GM21515 (cell line): ENCODE results near the gene UGT2B17.
"Not testable (repeated sequence)": the region's sequence is repeated elsewhere in the genome, so short reads cannot be mapped to it uniquely, and the experiment has no call there.

Experiments
- ATAC-seq: cut with Tn5 transposase; IDR thresholded peaks from one replicate; pipeline ENCODE4 v1.9.1; 2021; ENCODE audit not compliant: unreplicated experiment

Gene UGT2B17

DNA sequence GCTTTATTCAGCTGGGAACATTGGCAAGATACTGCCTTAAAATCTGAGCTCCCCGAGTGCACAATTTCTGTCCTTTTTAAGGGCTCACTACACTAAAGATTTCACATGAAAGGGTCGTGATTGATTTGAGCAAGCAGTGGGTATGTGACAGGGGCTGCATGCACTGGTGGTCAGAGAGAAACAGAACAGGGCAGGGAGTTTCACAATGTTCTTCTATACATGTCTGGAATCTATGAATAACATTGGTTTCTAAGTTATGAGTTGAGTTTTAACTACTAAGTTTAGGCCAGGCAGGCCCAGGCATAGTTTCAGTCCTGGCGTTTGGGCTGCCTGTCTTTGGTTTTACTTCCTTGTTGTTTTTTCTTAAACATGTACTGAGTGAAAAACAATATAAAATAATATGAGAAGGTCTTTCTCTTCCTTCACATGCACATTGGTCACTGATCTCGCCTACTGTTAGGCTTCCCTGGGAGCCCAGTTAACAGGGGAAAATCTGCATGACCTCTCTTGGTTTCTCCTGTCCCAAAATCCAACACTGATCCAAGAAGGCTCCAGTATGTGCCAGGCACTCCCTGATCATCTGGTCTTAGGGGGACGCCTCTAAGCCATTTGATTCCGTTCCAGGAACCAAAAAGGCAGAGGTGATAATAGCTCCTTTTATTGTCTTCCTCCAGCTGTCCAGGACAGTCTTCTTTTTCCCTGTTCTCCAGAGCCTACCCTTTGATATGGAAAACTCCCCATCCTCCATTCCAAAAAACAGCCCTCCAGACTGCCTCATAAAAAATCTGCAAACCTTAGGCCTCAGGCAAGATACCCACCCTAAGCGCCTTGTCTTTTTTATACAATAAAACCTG is at the start of gene UGT2B17:
Gene UGT2B17 (minus strand): TSS at position 51 of the 854 bp plus-strand sequence. CDS start 7,838 bp downstream, outside the sequence.
- ATAC-seq: no peak

GRCh38 chr4:68622731-68623130 is 46.6 kb upstream of the UGT2B17 start:
- ATAC-seq: not testable (repeated sequence)

- ATAC-seq: no peak
Measured at GRCh38 chr4:68617003-68617698, 41.0 kb upstream of the UGT2B17 start.

- ATAC-seq: no peak
Measured at GRCh38 chr4:68615699-68616422, 39.7 kb upstream of the UGT2B17 start.

- ATAC-seq: no peak
Measured at GRCh38 chr4:68613752-68614151, 37.6 kb upstream of the UGT2B17 start.

DNA sequence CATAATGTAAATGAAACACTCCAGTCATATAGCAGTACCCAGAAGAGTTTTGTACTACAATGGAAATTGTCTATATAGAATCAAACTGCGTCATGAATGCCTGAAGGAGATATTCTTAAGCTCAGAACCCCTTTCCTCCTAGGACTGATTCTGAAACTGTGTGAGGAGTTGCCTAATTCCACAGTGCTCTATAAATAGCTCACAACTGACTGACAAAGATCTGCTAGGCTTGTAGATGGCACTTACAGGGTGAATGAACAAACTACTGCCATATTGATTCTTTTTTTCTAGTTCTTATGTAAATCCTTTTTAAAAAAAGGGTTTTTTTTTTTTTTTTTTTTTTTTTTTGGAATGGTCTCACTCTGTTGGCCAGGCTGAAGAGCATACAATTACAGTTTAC is 30.1 kb upstream of the UGT2B17 start:
- no peak for ATAC-seq

- no peak for ATAC-seq
Measured at GRCh38 chr4:68599150-68599549, 23.0 kb upstream of the UGT2B17 start.

- ATAC-seq: no peak
Measured at GRCh38 chr4:68597482-68597881, 21.4 kb upstream of the UGT2B17 start.

- no peak for ATAC-seq
Measured at GRCh38 chr4:68594678-68595077, 18.6 kb upstream of the UGT2B17 start.

DNA sequence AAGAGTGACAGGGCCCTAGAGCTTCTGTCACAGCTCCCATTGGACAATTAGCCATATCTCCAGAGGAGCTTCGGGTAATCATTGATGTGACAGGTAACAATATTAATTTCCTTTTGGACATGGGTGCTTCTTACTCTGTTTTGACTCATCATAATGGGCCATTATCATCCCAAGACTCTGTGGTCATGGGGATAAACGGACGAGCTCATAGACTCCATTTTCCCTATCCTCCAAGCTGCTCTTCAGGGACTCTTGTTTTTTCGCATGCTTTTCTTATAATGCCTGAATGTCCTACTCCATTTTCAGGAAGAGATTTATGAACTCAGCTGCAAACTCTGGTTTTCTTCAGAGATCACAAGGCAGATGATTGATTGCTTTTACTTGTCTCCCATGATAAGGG is 17.0 kb upstream of the UGT2B17 start:
- ATAC-seq: no peak

- ATAC-seq: no peak
Measured at GRCh38 chr4:68592673-68593072, 16.6 kb upstream of the UGT2B17 start.

- no peak for ATAC-seq
Measured at GRCh38 chr4:68591204-68591603, 15.1 kb upstream of the UGT2B17 start.

DNA sequence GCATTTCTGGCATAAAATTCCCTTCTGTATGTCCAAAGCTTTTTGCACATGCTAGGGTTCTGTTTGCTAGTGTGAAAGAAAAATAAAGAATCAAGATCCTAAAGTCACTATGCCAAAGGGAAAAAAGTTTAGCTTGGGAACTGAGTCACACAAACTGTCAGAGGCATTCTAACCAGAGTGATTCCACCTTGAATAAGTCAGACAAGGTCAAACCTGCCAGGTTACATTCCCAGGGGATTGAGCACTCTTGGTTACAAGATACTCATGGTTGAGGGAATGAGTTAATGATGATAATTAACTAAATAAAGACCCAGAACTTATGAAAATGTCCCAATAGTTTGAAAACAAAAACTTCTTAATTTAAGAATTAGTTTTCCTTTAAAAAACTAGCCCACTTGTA is 13.7 kb upstream of the UGT2B17 start:
- no peak for ATAC-seq

DNA sequence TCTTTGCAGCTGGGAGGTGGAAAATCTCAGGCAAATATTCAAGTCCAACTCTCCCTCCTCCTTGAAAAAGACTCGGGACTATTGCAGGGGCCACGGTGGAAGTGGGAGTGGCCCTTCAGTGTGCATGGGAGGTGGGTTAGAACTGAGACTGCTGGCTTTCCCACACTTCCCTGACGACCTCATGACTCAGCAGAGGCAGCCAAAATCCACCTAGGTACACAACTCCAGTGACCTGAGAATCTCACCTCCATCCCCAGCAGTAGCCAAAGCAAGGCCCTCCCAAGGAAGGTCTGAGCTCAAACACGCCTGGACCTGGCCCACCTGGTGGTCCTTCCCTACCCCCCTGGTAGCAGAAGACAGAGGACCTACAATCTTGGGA is 6.2 kb upstream of the UGT2B17 start:
- no peak for ATAC-seq

DNA sequence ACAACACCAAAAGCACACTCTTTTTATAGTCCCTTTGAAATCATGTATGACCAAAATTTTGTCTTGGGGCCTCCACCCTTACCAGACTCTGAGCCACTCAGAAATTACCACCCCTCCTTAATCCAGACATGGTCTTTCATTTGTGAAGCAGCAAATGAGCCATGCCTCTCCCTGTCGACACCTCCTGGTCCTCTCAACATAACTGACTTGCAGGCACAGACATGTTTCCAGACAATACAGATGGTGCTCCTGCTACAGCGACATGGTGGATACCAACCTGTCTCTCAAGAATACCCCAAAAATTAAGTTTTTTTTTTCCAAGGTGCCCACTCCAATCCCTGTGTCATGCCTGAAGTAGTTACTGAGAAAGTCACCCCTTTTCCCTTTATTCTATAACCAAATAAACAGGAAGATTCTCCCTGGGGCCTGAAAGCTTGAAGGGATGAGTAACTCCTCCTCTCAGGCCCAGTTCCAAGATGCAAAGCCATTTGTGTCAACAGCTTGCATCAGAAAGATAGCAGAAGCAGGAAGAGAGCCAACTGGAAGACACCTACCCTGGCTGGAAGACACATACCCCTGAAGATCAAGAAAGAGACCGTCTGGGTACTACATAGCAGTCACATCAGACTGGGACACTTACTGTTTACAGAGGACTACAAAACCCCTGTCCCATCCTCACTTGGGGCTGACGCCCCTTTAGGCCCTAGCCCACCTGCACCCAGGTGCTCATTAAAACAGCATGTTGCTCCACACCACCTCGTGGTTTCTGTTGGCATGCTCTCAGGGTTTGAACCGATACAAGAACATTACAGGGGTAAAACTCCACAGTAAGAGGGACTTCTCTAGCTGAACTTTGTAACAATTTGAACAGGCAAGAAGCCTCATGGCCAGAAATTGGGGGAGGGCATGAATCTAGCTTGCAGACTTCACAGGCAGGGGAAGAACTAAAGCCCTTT is 5.5 kb upstream of the UGT2B17 start:
- ATAC-seq: no peak

DNA sequence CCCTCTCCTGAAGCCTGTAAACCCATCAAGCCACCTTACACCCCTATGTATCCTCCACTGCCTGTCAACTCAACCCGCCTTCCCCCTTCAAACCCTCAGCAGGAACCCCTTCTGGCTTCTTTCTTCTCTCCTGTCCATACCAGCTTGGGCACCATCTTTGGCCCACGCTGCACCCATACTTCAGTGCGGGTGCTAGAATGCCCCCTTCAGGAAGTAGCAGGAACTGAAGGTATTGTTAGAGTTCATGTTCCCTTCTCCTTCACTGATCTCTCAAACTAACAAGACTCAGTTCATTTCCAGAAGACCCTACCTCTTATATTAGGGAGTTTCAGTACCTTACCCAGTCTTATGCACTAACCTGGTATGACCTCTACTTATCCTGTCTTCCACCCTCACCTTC is 1.5 kb upstream of the UGT2B17 start:
- no peak for ATAC-seq

DNA sequence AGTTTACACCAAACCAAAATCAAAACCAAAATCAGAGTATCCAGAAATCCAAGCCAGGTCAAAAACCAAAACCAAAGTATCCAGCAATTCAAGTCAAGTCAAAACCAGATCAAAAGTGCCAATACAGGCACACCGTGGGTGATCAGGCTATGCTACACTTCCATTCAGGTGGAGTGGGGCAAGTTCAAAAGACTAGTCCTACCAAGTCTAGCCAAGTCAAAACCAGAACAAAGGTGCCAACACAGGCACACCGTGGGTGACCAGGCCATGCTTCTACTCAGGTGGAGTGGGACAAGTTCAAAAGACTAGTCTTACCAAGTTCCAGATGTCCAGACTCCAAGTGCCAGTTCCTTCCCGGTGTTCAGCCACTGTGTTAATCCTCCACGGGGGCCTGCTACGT is 486 bp downstream of the UGT2B17 start:
- ATAC-seq: not testable (repeated sequence)

DNA sequence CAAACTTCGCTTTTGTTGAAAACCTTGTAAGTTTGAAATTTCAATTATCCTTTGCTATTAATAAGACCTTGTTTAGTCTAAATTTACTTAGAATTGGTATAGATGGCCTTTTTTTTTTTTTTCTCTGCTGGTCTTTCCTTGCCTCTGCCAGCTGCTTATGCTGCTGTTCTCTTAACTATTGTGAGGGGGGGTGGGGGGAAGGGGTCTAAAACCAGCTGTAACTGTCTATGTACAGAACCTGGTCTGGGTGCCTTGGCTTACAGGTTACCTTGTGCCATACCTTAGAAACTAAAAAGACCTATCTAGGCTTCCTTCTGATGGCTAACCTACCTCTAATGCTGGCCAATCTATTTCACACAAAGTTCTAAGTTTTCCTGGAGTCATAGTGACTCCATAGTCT is 1.0 kb downstream of the UGT2B17 start:
- no peak for ATAC-seq

DNA sequence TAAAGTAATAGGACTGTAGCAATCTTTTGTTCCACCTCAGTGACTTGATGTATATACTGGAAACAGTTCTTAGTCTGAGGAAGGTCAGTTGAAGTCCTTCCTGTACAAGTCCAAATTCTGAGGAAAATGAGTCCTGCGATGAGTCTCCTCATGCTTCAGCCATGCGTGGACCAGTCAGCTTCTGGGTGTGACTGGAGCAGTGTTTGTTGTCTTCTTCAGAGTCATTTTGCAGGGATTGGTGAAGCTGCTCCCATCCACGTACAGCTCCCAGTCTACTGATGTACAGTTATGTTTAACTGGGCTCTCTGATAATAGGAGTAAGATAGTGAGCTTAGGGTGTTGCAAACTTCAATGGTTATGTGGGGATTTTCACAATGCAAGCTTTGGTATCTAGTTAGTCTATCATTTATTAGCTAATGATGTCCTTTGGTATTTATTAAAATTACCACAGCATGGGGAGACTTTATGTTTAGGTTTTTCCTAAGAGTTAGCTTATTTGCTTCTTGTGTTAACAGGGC is 3.4 kb downstream of the UGT2B17 start:
- no peak for ATAC-seq

GRCh38 chr4:68570122-68570507 is 6.0 kb downstream of the UGT2B17 start:
- ATAC-seq: no peak
